Activated effector memory CD4-positive, alpha-beta T cell treated with anti-CD3 and anti-CD28 coated beads, Interleukin-2, amount 50 U/mL, for 16 hours (primary cell): ENCODE data around the gene PRKCH.

Experiments used
- DNase-seq: peaks from one replicate; pipeline ENCODE4 v3.0.0-alpha.2; 2020

Gene PRKCH

GRCh38 chr14:61434311-61434710 lies 112.9 kb downstream of the PRKCH start:
- no peak for DNase-seq

- DNase-seq: no peak
These were observed 114.4 kb downstream of the PRKCH start for GRCh38 chr14:61435563-61436337.

GRCh38 chr14:61437381-61437780 lies 116.0 kb downstream of the PRKCH start:
- no peak for DNase-seq

- DNase-seq: no peak
These were observed 116.7 kb downstream of the PRKCH start for GRCh38 chr14:61438036-61438435.

GRCh38 chr14:61438497-61438859 lies 117.1 kb downstream of the PRKCH start:
- no peak for DNase-seq

GRCh38 chr14:61438860-61439765 lies 117.7 kb downstream of the PRKCH start:
- peak; percentile 74 for DNase-seq

GRCh38 chr14:61439779-61440418 lies 118.5 kb downstream of the PRKCH start:
- no peak for DNase-seq

GRCh38 chr14:61443481-61443880 lies 122.1 kb downstream of the PRKCH start:
- DNase-seq: no peak

GRCh38 chr14:61444215-61444768 lies 122.9 kb downstream of the PRKCH start:
- DNase-seq: peak; percentile 86

GRCh38 chr14:61451491-61451890 lies 130.1 kb downstream of the PRKCH start:
- DNase-seq: peak; percentile 45

- peak; percentile 60 for DNase-seq
These were observed 130.6 kb downstream of the PRKCH start for GRCh38 chr14:61451891-61452400.

- peak; percentile 81 for DNase-seq
These were observed 131.1 kb downstream of the PRKCH start for GRCh38 chr14:61452452-61452851.

GRCh38 chr14:61453103-61453767 lies 131.9 kb downstream of the PRKCH start:
- peak; percentile 62 for DNase-seq

GRCh38 chr14:61454545-61454944 lies 133.2 kb downstream of the PRKCH start:
- peak; percentile 30 for DNase-seq

- peak; percentile 43 for DNase-seq
These were observed 134.0 kb downstream of the PRKCH start for GRCh38 chr14:61455351-61455750.

GRCh38 chr14:61456720-61457119 lies 135.3 kb downstream of the PRKCH start:
- DNase-seq: peak; percentile 92

- no peak for DNase-seq
These were observed 137.4 kb downstream of the PRKCH start for GRCh38 chr14:61458766-61459165.

- DNase-seq: peak; percentile 59
These were observed 137.8 kb downstream of the PRKCH start for GRCh38 chr14:61459229-61459628.

- DNase-seq: no peak
These were observed 138.7 kb downstream of the PRKCH start for GRCh38 chr14:61460063-61460462.

- peak; percentile 76 for DNase-seq
These were observed 139.6 kb downstream of the PRKCH start for GRCh38 chr14:61460718-61461611.

- peak; percentile 62 for DNase-seq
These were observed 140.5 kb downstream of the PRKCH start for GRCh38 chr14:61461808-61462275.
